NCI-H510A (cell line): Measurements from ENCODE around the gene CCT3.
"Not testable (repeated sequence)": the region's sequence is repeated elsewhere in the genome, so short reads cannot be mapped to it uniquely, and the experiment has no call there.

ENCODE experiments used
- DNase-seq: peaks from one replicate; lab custom pipeline; 2025; lab: John Stamatoyannopoulos, UW

The CCT3 gene

GRCh38 chr1:156368889-156369684, 31.0 kb upstream of the CCT3 start, which contains the start of gene RHBG:
Gene RHBG (plus strand): TSS chr1:156369211. CDS start chr1:156369250, 39 bp downstream.
- peak; percentile 48 for DNase-seq

- DNase-seq, result no peak
Observed at GRCh38 chr1:156368157-156368658, 30.1 kb upstream of the CCT3 start.

DNA sequence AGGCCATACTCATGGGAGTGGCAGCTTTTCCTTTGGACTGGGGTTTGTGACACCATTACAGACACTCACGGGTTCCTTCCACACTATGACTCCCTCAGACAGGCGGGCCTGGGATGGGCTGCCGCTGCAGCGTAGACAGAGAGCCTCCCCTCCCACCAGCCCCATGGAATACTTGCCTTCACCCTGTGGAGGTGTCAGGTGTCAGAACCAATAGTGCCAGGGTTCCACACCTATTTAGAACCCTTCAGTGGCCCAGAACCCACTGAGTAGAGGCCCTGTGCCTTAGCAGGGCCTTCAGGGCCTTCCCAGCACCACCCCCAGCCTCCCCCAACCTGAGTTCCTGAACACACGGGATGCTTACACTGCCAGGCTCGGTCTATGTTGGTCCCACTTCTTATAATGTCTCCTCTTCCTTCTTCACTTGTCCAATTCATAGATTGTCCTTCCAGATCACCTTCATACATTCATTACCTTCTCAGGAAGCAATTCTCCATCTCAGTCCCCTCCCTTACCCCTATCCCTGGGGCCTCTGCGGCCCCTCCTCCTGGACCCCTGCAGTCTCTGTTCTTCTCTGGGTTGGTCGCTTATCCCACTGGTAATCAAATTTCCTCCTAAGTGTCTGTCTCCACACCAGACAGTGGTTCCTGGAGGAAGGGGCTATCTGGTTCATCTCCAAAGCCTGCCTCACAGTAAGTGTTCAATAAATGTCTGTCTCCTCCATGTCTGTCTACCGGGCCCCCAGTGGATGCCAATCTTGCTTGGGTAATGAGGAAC, 29.5 kb upstream of the CCT3 start:
- no peak for DNase-seq

DNA sequence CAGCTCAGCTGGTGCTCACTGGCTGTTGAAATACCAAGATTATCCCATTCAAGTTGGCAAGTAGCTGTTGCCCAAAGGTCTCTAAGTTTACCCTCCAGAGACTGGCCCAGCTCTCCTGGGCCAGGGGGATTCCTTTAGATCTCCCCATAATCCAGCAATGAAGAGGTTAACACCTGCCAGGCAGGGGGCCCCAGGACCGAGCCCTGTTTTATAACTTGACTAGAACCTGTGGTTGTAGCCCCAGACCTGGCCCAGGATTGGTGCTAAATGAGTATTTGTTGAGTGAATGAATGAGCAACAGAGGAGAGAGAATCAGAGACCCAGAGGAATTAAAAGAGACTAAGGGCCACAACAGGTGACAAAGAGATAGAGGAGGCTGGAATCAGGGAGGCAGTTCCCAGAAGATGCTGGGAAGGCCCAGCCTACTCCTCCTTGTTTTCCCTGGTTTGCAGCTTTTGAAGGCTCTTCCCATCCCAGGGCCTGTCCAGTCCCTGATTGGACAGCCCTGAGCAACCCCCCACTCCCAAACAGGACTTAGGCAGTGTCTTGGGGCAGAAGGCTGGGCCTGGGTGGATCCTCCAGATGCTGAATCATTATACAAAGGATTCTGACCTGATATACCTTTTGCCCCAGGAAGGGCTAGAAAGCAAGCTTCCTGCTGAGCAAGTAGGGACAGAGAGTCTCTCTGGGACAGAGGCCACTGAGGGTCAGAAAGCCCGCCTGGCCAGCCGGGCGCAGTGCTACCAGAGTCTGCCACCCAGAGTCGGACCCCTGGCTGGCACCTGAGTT, 28.5 kb upstream of the CCT3 start:
- no peak for DNase-seq

DNA sequence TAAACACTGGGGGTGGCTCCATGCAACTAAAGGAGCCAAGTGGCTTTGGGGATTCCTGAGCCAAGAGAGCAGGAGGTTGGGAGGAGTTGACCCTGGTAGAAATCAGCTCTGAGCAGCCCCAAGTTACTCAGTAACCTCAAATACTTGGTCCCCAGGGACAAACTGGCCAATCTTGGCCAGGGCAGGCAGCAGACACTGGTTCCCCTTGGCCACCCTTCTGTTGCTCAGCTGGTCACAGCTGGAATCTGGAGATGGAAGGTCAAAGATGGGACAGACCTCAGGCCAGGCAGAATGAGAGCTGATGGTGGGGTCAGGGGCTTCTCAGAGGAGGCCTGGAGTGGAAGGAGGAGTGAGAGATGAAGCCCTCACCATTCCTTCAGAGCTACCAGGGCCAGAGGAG, 27.7 kb upstream of the CCT3 start:
- no peak for DNase-seq

- DNase-seq, result no peak
Observed at GRCh38 chr1:156360534-156360933, 22.4 kb upstream of the CCT3 start.

- no peak for DNase-seq
Observed at GRCh38 chr1:156359973-156360372, 21.9 kb upstream of the CCT3 start.

- DNase-seq, result no peak
Observed at GRCh38 chr1:156359249-156359648, 21.2 kb upstream of the CCT3 start.

GRCh38 chr1:156358641-156359040, 20.5 kb upstream of the CCT3 start:
- DNase-seq, result no peak

DNA sequence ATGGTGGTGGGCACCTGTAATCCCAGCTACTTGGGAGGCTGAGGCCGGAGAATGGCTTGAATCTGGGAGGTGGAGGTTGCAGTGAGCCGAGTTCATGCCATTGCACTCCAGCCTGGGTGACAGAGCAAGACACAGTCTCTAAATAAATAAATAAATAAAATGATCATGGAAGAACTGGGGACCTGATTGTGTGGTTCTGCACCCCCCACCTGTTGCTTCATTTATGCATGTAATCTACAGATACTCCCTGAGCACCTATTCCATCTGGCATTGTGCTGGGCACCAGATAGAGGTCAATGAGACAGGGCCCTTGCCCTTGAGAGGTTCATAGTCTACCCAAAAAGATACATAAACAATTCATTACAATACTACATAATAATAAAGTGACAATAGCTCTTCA, 19.9 kb upstream of the CCT3 start:
- DNase-seq, result no peak

GRCh38 chr1:156356875-156357534, 18.9 kb upstream of the CCT3 start:
- peak; percentile 85 for DNase-seq

DNA sequence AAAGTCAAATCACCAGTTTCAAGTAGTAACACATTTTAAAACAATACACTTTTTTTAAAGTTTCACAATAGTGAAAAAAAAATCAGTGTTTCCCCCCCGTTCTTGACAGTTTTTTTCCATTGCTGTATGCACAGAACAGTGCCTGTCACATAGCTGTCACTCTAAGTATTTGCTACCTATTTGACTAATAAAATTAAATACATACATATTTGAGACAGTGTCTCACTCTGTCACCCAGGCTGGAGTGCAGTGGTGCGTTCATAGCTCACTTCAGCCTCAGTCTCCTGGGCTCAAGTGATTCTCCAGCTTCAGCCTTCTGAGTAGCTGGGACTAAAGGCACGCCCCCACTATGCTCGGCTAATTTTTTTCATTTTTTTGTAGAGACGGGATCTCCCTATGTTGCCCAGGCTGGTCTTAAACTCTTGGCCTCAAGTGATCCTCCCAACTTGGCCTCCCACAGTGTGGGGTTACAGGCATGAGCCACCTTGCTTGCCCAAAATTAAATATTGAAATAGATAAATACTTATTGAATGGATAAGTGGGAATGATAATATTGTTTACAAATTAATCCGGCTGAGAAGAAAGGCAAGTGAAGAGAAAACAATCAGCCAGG, 18.3 kb upstream of the CCT3 start:
- DNase-seq, result no peak

DNA sequence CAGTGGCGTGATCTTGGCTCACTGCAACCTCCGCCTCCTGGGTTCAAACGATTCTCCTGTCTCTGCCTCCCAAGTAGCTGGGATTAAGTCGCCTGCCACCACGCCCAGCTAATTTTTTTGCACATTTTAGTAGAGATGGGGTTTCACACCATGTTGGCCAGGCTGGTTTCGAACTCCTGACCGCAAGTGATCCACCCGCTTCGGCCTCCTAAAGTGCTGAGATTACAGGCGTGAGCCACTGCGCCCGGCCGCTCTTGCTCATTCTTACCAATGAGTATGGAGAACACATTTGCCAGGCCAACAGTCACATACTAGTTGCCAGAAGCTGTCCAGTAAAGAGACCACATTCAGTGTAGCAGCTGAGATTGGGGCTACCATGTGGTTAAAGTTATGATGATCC, 14.4 kb upstream of the CCT3 start:
- not testable (repeated sequence) for DNase-seq

DNA sequence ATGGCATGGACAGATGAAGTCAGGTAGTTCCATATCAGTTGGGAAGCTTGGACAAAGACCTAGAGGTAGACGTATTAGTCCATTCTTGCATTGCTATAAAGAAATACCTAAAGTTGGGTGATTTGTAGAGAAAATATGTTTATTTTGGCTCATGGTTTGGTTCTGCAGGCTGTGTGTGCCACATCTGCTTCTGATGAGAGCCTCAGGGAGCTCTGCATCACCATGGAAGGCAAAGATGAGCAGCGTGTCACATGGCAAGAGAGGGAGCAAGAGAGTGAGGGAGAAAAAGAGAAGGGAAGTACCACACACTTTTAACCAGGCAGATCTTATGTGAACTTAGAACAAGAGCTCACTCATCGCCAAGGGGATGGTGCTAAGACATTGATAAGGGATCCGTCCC, 9.2 kb upstream of the CCT3 start:
- DNase-seq, result no peak

- no peak for DNase-seq
Observed at GRCh38 chr1:156346636-156347035, 8.5 kb upstream of the CCT3 start.

- not testable (repeated sequence) for DNase-seq
Observed at GRCh38 chr1:156346035-156346434, 7.9 kb upstream of the CCT3 start.

DNA sequence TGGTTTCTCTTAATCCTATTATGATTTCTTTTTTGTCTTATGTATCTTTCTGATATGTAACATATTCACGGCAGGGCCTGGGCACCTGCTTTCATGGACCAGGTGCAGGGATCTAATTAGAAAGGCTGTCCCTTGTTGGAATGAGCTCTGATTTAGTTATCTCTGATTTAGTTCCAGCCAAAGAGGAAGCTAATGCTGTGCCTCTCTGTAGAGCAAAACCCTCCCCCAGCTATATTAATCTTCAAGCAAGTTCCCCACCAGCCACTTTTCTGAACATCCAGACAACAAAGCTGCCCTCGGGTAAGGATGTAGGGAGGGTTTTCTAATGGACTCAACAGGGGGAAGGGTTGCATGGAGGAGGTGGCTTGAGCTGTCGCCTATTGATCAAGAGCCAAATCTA, 6.3 kb upstream of the CCT3 start:
- DNase-seq, result no peak

DNA sequence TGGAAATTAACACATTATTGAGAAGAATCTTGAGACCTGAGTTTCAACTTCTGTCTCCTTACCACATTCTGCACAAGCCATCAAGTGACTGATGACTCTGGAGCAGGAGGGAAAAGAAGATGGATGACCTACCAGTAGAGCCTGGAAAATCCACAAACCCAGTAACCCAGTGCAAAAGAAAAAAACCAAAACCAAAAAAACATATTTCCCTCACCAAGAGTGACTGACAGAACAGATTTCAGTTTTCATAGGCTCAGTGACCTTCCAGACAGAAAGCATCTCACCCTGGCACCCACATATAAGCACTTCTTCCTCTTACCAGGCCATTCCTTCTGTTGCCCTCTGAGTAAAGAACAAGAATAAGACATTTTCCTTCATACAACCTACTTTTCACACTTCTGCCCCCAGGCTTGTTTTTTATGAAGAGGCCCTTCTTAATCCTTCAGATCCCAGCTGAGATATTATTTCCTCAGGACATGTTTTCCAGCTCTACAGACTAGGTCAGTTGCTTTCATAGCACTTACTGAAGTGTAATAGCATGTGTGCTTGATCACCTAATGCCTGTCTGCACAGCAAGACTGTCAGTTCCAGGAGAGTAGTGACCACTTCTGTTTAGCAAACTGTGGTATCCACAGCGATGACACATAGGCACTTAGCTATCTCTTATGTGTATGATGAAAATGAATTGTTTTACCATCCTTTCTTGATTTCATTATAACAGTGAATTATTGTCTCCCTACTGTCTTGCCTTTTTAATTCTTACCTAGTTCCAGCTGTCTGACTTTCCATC, 4.3 kb upstream of the CCT3 start:
- DNase-seq, result no peak

GRCh38 chr1:156337888-156338179, 258 bp downstream of the CCT3 start:
- DNase-seq, result no peak

DNA sequence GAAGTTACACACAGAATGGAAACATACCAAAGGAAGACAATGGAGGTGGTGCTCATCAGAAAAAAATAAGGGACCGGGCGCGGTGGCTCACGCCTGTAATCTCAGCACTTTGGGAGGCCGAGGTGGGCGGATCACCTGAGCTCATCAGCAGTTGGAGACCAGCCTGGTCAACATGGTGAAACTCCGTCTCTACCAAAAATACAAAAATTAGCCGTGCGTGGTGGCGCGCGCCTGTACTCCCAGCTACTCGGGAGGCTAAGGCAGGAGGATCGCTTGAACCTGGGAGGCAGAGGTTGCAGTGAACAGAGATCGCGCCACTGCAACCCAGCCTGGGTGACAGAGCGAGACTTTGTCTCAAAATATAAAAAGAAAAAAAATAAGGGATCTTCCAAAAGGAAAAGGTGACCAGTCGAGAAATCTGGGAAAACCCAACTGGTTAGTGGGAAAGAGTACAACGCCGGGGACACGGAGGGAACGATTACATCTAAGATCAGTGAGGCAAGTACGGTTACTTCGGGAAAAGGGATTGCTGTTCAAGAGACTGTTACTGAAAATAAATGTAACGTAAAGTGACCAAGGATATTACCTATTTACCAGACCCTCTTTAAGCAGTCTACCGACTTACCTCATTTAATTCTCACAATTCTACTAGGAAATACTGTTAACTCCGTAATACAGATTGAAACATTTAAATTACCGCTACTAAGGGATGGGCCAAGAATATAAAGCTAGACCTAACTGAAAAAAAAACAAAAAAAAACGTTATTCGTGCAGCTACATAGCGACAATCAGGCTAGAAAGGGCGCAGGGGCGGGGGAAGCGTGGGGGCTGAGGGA, 822 bp downstream of the CCT3 start:
- DNase-seq, result no peak
